ENCODE results near the gene RAB3B.

DNA sequence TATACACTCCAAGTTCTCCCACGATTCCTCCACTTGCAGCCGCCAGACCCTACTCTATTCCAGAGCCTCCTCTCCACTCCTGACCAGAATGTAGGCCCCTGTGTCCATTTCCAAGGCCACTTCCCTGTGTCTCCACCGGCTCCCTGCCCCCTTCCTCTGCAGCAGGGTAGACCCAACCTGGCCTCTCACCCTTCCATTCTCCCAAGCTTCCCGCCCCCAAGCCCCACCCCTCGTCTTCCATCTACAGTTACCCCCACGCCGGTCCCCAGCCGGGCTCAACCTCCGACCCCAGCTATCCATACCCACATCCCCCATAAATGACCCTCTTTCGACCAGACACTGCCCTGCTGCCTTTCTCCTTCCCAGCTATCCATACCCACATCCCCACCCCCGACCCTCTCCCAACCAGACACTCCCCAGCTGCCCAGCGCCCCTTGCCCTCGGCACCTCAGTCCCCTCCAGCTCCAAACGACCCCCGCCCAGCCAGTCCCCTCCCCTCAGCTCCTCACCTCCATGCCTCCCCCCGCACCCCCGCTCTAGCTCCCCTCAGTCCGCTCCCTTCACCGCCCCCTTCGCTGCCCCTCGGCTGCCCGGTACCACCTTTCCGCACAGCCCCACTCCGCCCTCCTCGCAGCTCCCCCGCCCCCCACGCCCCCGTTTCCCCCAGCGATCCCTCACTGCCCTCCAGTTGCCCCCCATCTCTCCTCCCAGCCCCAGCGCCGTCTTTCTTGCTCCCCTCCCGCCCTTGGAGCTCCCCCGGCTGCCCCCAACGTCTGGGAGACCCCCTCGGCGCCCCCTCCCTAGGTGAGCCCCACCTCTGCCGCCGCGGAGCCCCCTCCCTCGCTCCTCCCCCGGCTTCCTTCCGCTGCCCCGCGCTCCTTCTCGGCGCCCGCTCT is 670 bp downstream of the RAB3B start:
- TF ChIP-seq, protein P1, sequence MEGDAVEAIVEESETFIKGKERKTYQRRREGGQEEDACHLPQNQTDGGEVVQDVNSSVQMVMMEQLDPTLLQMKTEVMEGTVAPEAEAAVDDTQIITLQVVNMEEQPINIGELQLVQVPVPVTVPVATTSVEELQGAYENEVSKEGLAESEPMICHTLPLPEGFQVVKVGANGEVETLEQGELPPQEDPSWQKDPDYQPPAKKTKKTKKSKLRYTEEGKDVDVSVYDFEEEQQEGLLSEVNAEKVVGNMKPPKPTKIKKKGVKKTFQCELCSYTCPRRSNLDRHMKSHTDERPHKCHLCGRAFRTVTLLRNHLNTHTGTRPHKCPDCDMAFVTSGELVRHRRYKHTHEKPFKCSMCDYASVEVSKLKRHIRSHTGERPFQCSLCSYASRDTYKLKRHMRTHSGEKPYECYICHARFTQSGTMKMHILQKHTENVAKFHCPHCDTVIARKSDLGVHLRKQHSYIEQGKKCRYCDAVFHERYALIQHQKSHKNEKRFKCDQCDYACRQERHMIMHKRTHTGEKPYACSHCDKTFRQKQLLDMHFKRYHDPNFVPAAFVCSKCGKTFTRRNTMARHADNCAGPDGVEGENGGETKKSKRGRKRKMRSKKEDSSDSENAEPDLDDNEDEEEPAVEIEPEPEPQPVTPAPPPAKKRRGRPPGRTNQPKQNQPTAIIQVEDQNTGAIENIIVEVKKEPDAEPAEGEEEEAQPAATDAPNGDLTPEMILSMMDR (conservative IDR thresholded peaks at IDR 0.05; ENCODE audit: low read length) = no peak
- no peak for TF ChIP-seq EZH2phosphoT487 (IDR thresholded peaks at IDR 0.05; ENCODE audit: borderline replicate concordance)

All from Loucy (cell line).